Fibroblast of lung (primary cell): ENCODE data around the gene KCNK15. TPM values are rescaled to one million over a fixed set of nuclear protein-coding genes. Genes with fewer than 3 reads are reported as not detected.

Experiments used
- DNase-seq, 2 donors: peaks; one replicate each; pipeline versions ENCODE4 v3.0.0 to v3.0.0-alpha.2; 2010; ENCODE audit warnings: low read depth in 2 of 2
- H2AFZ ChIP-seq: 2 replicates; pipeline ENCODE4 v1.5.1; 2012; ENCODE audit warnings: low read length, control low read depth, inconsistent platforms
- H3K27ac ChIP-seq: 2 replicates; pipeline ENCODE4 v1.5.1; 2011; ENCODE audit warnings: low read length, control low read depth; ENCODE audit not compliant: insufficient read depth
- H3K27me3 ChIP-seq: 2 replicates; pipeline ENCODE4 v1.5.1; 2011; ENCODE audit warnings: mild to moderate bottlenecking, low read length; ENCODE audit not compliant: control insufficient read depth, insufficient read depth
- H3K36me3 ChIP-seq: 2 replicates; pipeline ENCODE4 v1.5.1; 2011; ENCODE audit warnings: low read length; ENCODE audit not compliant: control insufficient read depth, insufficient read depth
- H3K4me1 ChIP-seq: 2 replicates; pipeline ENCODE4 v1.5.1; 2011; ENCODE audit warnings: low read length; ENCODE audit not compliant: control insufficient read depth, insufficient read depth; ENCODE audit errors: extremely low read depth
- H3K4me2 ChIP-seq: 2 replicates; pipeline ENCODE4 v1.5.1; 2011; ENCODE audit warnings: low read length, control low read depth; ENCODE audit not compliant: insufficient read depth; ENCODE audit errors: extremely low read depth
- H3K4me3 ChIP-seq, 4 experiments: fragments of 200-600 bp in 1 of 4; sonication (generic) in 1 of 4; replicated peaks in 1 of 4; 2 replicates each; pipeline ENCODE4 v1.5.1; 2011 to 2016; ENCODE audit warnings: low read length in 4 of 4, low read depth in 3 of 4, mild to moderate bottlenecking in 3 of 4, control low read depth in 2 of 4, inconsistent platforms in 1 of 4, mixed read lengths in 1 of 4; ENCODE audit not compliant: insufficient read depth in 1 of 4; ENCODE audit errors: control extremely low read depth in 1 of 4
- H3K79me2 ChIP-seq: 2 replicates; pipeline ENCODE4 v1.5.1; 2012; ENCODE audit warnings: mild to moderate bottlenecking, low read length, inconsistent platforms; ENCODE audit not compliant: control insufficient read depth, insufficient read depth
- H3K9ac ChIP-seq: 2 replicates; pipeline ENCODE4 v1.5.1; 2011; ENCODE audit warnings: mild to moderate bottlenecking, low read length, control low read depth; ENCODE audit not compliant: insufficient read depth
- H3K9me3 ChIP-seq: 2 replicates; pipeline ENCODE4 v1.5.1; 2012; ENCODE audit warnings: low read depth, low read length; ENCODE audit not compliant: control insufficient read depth, insufficient read depth
- H4K20me1 ChIP-seq: 2 replicates; pipeline ENCODE4 v1.5.1; 2011; ENCODE audit warnings: low read length; ENCODE audit not compliant: control insufficient read depth, insufficient read depth; ENCODE audit errors: extremely low read depth
- CTCF ChIP-seq, 2 donors: IDR thresholded peaks in 1 of 2; conservative IDR thresholded peaks in 1 of 2; 1 replicate in 1 of 2; 2 replicates in 1 of 2; pipeline ENCODE4 v1.5.1; 2011 to 2012; ENCODE audit warnings: low read length in 2 of 2, control low read depth in 1 of 2, inconsistent platforms in 1 of 2, low read depth in 1 of 2, mild to moderate bottlenecking in 1 of 2
- EZH2 ChIP-seq: IDR thresholded peaks from 2 replicates; pipeline ENCODE4 v1.5.1; 2012; ENCODE audit warnings: low read length, control low read depth, mild to moderate bottlenecking; ENCODE audit errors: missing control alignments
- polyA plus RNA-seq, 2 donors: library from polyadenylated mRNA; depleted of rRNA in 1 of 2; stranded (reverse) in 1 of 2; unstranded in 1 of 2; fragments of >200 nt; gene quantifications; 2 replicates each; pipeline ENCODE4 v1.2.1, GENCODE V29; 2011 to 2012; ENCODE audit warnings: missing spikeins in 1 of 2
- total RNA-seq: library from RNA; depleted of rRNA; stranded (reverse); fragments of >200 nt; gene quantifications from 2 replicates; pipeline ENCODE4 v1.2.1, GENCODE V29; 2014

The KCNK15 gene
- total and polyA plus RNA-seq, 2 donors (not counting 1 experiment from before 2014, with no cell fraction given) = 1.8 to 2.2 TPM

GRCh38 chr20:44788706-44789456, 43.2 kb downstream of the KCNK15 start:
- Histone ChIP-seq H3K36me3 (no peaks in the 10 kb centered on the region), H3K9ac (no peak overlapping the region), H3K27me3 (no peaks in the 10 kb centered on the region), H3K4me3 (no peak overlapping the region), H2AFZ (no peak overlapping the region), H3K27ac (no peak overlapping the region), H3K9me3 (no peaks in the 10 kb centered on the region), H3K79me2 (no peaks in the 10 kb centered on the region), H4K20me1 (no peaks in the 10 kb centered on the region), H3K4me1 (no peaks in the 10 kb centered on the region), H3K4me2 (no peak overlapping the region)
- no peak for DNase-seq
- no peak for TF ChIP-seq CTCF (conservative IDR thresholded peaks at IDR 0.05 in 1 of 2, IDR thresholded peaks at IDR 0.05 in 1 of 2; ENCODE audit: low read depth in 1 of 2, low read length in 2 of 2)
- no peak for TF ChIP-seq EZH2

GRCh38 chr20:44790638-44791393, 45.2 kb downstream of the KCNK15 start:
- Histone ChIP-seq H3K36me3 (no peaks in the 10 kb centered on the region), H3K9me3 (no peaks in the 10 kb centered on the region), H3K4me3 (no peak overlapping the region), H3K27ac (no peak overlapping the region), H3K4me1 (no peaks in the 10 kb centered on the region), H3K27me3 (no peaks in the 10 kb centered on the region), H3K79me2 (no peaks in the 10 kb centered on the region), H4K20me1 (no peaks in the 10 kb centered on the region), H2AFZ (no peak overlapping the region), H3K9ac (no peak overlapping the region), H3K4me2 (no peak overlapping the region)
- no peak for DNase-seq
- TF ChIP-seq CTCF (conservative IDR thresholded peaks at IDR 0.05 in 1 of 2, IDR thresholded peaks at IDR 0.05 in 1 of 2; ENCODE audit: low read depth in 1 of 2, low read length in 2 of 2) (no peak), EZH2 (no peak)

- H3K4me2 ChIP-seq = no peak overlapping the region
- H4K20me1 ChIP-seq = no peaks in the 10 kb centered on the region
- no peaks in the 10 kb centered on the region for H3K4me1 ChIP-seq
- H3K27me3 ChIP-seq = peaks cover 3% of the 10 kb centered on the region
- no peak for DNase-seq
- H3K9me3 ChIP-seq = no peaks in the 10 kb centered on the region
- H3K9ac ChIP-seq = no peak overlapping the region
- H3K79me2 ChIP-seq = no peaks in the 10 kb centered on the region
- H3K36me3 ChIP-seq = no peaks in the 10 kb centered on the region
- H2AFZ ChIP-seq = no peak overlapping the region
- no peak for TF ChIP-seq EZH2
- no peak for TF ChIP-seq CTCF (conservative IDR thresholded peaks at IDR 0.05 in 1 of 2, IDR thresholded peaks at IDR 0.05 in 1 of 2; ENCODE audit: low read depth in 1 of 2, low read length in 2 of 2)
- H3K4me3 ChIP-seq = no peak overlapping the region
- H3K27ac ChIP-seq = no peak overlapping the region
Measured at GRCh38 chr20:44792796-44793195, 47.1 kb downstream of the KCNK15 start.
